ENCODE results near the gene NDUFA5.

NDUFA5 gene

DNA sequence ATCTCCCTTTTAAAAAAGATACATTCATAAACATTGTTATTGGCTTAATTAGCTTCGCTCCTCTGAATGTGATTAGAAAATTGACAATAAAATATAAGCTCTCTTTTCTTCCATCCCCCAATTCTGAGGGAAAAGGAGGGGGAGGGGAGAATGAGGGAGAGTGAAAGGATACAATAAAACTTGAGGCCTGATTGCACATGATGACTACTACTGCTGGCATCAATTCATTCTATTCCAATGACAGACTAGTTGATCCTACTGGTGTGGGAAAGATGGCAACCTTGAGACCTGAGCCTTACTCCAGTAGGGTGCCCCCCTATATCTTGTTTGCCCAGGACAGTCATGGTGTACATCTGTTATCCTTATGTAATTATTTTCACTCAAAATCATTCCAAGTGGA lies 18.7 kb downstream of the NDUFA5 start:
- DNase-seq (ENCODE audit: insufficient read length, low spot score) (no peak), FAIRE-seq (no peak)
- no peak for TF ChIP-seq CTCF (IDR thresholded peaks at IDR 0.05; ENCODE audit: insufficient read depth, missing control alignments)

GRCh38 chr7:123538189-123538714 lies 19.4 kb downstream of the NDUFA5 start:
- no peak for TF ChIP-seq CTCF (IDR thresholded peaks at IDR 0.05; ENCODE audit: insufficient read depth, missing control alignments)
- DNase-seq (ENCODE audit: insufficient read length, low spot score) (no peak), FAIRE-seq (no peak)

- FAIRE-seq: no peak
- TF ChIP-seq CTCF (IDR thresholded peaks at IDR 0.05; ENCODE audit: insufficient read depth, missing control alignments): peak; percentile 56
These were observed 20.5 kb downstream of the NDUFA5 start for GRCh38 chr7:123537026-123537642.

DNA sequence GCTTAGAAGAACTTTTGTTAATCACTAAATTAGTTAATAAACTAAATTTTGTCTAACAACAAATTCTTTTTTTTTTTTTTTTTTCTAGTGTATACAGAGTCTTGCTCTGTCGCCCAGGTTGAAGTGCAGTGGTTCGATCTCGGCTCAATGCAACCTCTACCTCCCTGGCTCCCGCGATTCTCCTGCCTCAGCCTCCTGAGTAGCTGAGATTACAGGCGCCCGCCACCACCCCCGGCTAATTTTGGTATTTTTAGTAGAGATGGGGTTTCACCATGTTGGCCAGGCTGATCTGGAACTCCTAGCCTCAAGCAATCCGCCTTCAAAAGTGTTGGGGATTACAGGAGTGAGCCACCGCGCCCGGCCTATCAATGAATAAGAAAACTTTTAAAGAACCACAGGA lies 22.1 kb downstream of the NDUFA5 start:
- no peak for DNase-seq (ENCODE audit: insufficient read length, low spot score)
- no peak for FAIRE-seq
- TF ChIP-seq CTCF (IDR thresholded peaks at IDR 0.05; ENCODE audit: insufficient read depth, missing control alignments): no peak

More at GRCh38 chr7:123537026-123537642, 20.5 kb downstream of the NDUFA5 start:
- DNase-seq (ENCODE audit: insufficient read length, low spot score): no peak

- DNase-seq (ENCODE audit: insufficient read length, low spot score): peak; percentile 85
- TF ChIP-seq CTCF (IDR thresholded peaks at IDR 0.05; ENCODE audit: insufficient read depth, missing control alignments): no peak
- no peak for FAIRE-seq
These were observed 23.0 kb downstream of the NDUFA5 start, which contains the start of gene IQUB for GRCh38 chr7:123534383-123535260. TSS of gene IQUB (minus strand) at chr7:123534595. CDS start at chr7:123512340, 22,255 bp downstream.

GRCh38 chr7:123533929-123534382 lies 23.7 kb downstream of the NDUFA5 start:
- TF ChIP-seq CTCF (IDR thresholded peaks at IDR 0.05; ENCODE audit: insufficient read depth, missing control alignments): no peak
- FAIRE-seq: no peak
- DNase-seq (ENCODE audit: insufficient read length, low spot score): no peak
